Keratinocyte (primary cell): ENCODE data around the gene TACR1. TPM values are rescaled to one million over a fixed set of nuclear protein-coding genes. Genes with fewer than 3 reads are reported as not detected.

Source experiments
- DNase-seq: peaks from one replicate; pipeline ENCODE4 v3.0.0-alpha.2; 2011; ENCODE audit warnings: low read depth, missing footprints, low spot score
- FAIRE-seq: peaks from 2 replicates; lab custom pipeline; 2011; peaks lifted over from hg19 to GRCh38; lab: Jason Lieb, UNC
- H2AFZ ChIP-seq: 2 replicates; pipeline ENCODE4 v1.6.0; 2012; ENCODE audit warnings: low read length, control low read depth, inconsistent platforms; ENCODE audit not compliant: control insufficient read depth
- H3K27ac ChIP-seq: 2 replicates; pipeline ENCODE4 v1.5.1; 2011; ENCODE audit warnings: low read length; ENCODE audit not compliant: control insufficient read depth, insufficient read depth
- H3K27me3 ChIP-seq: 3 replicates; pipeline ENCODE4 v1.6.0; 2011; ENCODE audit warnings: low read length; ENCODE audit not compliant: control insufficient read depth, insufficient read depth; ENCODE audit errors: extremely low read depth
- H3K36me3 ChIP-seq, 2 experiments: 2 replicates in 1 of 2; 3 replicates in 1 of 2; pipeline ENCODE4 v1.5.1; 2011; ENCODE audit warnings: low read length in 2 of 2, mild to moderate bottlenecking in 1 of 2; ENCODE audit not compliant: control insufficient read depth in 2 of 2, insufficient read depth in 2 of 2; ENCODE audit errors: extremely low read depth in 1 of 2
- H3K4me1 ChIP-seq: 3 replicates; pipeline ENCODE4 v1.5.1; 2011; ENCODE audit warnings: low read length; ENCODE audit not compliant: control insufficient read depth, insufficient read depth; ENCODE audit errors: extremely low read depth
- H3K4me2 ChIP-seq: 3 replicates; pipeline ENCODE4 v1.6.0; 2011; ENCODE audit warnings: low read depth, low read length; ENCODE audit not compliant: control insufficient read depth, insufficient read depth; ENCODE audit errors: extremely low read depth
- H3K4me3 ChIP-seq, 3 experiments: fragments of 200-600 bp in 1 of 3; sonication (generic) in 1 of 3; 2 replicates in 2 of 3; 3 replicates in 1 of 3; pipeline ENCODE4 v1.5.1; 2011 to 2016; ENCODE audit warnings: low read length in 3 of 3, mild to moderate bottlenecking in 3 of 3, control low read depth in 2 of 3, inconsistent platforms in 1 of 3, low read depth in 1 of 3, mixed read lengths in 1 of 3, mixed run types in 1 of 3, moderate library complexity in 1 of 3; ENCODE audit not compliant: control insufficient read depth in 2 of 3, insufficient read depth in 2 of 3; ENCODE audit errors: extremely low read depth in 1 of 3
- H3K79me2 ChIP-seq: 2 replicates; pipeline ENCODE4 v1.6.0; 2012; ENCODE audit warnings: low read length; ENCODE audit not compliant: control insufficient read depth, insufficient read depth
- H3K9ac ChIP-seq: 3 replicates; pipeline ENCODE4 v1.6.0; 2011; ENCODE audit warnings: low read length; ENCODE audit not compliant: control insufficient read depth, insufficient read depth; ENCODE audit errors: extremely low read depth
- H3K9me1 ChIP-seq: 3 replicates; pipeline ENCODE4 v1.6.0; 2011; ENCODE audit warnings: low read length; ENCODE audit not compliant: control insufficient read depth, insufficient read depth; ENCODE audit errors: extremely low read depth
- H3K9me3 ChIP-seq: 2 replicates; pipeline ENCODE4 v1.5.1; 2012; ENCODE audit warnings: low read depth, low read length; ENCODE audit not compliant: control insufficient read depth
- H4K20me1 ChIP-seq: 3 replicates; pipeline ENCODE4 v1.6.0; 2011; ENCODE audit warnings: low read length; ENCODE audit not compliant: control insufficient read depth, insufficient read depth; ENCODE audit errors: extremely low read depth
- CTCF ChIP-seq, 3 experiments: IDR thresholded peaks in 1 of 3; conservative IDR thresholded peaks in 1 of 3; optimal IDR thresholded peaks in 1 of 3; 2 replicates in 2 of 3; 3 replicates in 1 of 3; pipeline versions ENCODE3 to v1.5.1; 2011; ENCODE audit warnings: low read length in 3 of 3, mild to moderate bottlenecking in 3 of 3, moderate library complexity in 2 of 3, control low read depth in 1 of 3, inconsistent platforms in 1 of 3; ENCODE audit not compliant: insufficient read depth in 2 of 3; ENCODE audit errors: extremely low read depth in 1 of 3
- EZH2 ChIP-seq: IDR thresholded peaks from one replicate; pipeline ENCODE4 v1.6.1; 2012; ENCODE audit warnings: inconsistent platforms, mild to moderate bottlenecking, low read length, moderate library complexity
- dilution Hi-C: fragments of 300-500 bp; cut with MboI; formaldehyde crosslinking; loops from one replicate; pipeline ENCODE4 v1.7.0; 2020; ENCODE audit warnings: low sequenced_read_pairs; ENCODE audit not compliant: extremely low pct_ligation_motif_present
- polyA plus RNA-seq, 5 experiments: library from polyadenylated mRNA; depleted of rRNA in 3 of 5; stranded (reverse) in 3 of 5; stranded (forward) in 1 of 5; unstranded in 1 of 5; fragments of >200 nt; gene quantifications; 1 replicate in 1 of 5; 2 replicates in 3 of 5; 3 replicates in 1 of 5; pipeline versions ENCODE4 v1.2.1 to v1.2.3, GENCODE V29; 2011 to 2012; ENCODE audit warnings: missing spikeins in 2 of 5, low read depth in 1 of 5, low replicate concordance in 1 of 5

Gene TACR1
- polyA plus RNA-seq, 1 donor (not counting 4 experiments of a cell fraction or from before 2014, with no cell fraction given): not detected

- H3K4me1 ChIP-seq: no peaks in the 10 kb centered on the region
- no peaks in the 10 kb centered on the region for H3K36me3 ChIP-seq
- DNase-seq (no peak), FAIRE-seq (no peak)
- no peak overlapping the region for H3K9ac ChIP-seq
- H3K79me2 ChIP-seq: no peaks in the 10 kb centered on the region
- no peaks in the 10 kb centered on the region for H4K20me1 ChIP-seq
- TF ChIP-seq CTCF (optimal IDR thresholded peaks at IDR 0.05 in 1 of 3, IDR thresholded peaks at IDR 0.05 in 1 of 3, conservative IDR thresholded peaks at IDR 0.05 in 1 of 3; ENCODE audit: extremely low read depth in 1 of 3, insufficient read depth in 2 of 3, low read length in 3 of 3) (no peak), EZH2 (no peak)
- no peak overlapping the region for H3K27ac ChIP-seq
- no peak overlapping the region for H3K4me3 ChIP-seq
- no peaks in the 10 kb centered on the region for H3K27me3 ChIP-seq
- H3K9me1 ChIP-seq: no peaks in the 10 kb centered on the region
- no peak overlapping the region for H3K4me2 ChIP-seq
- dilution Hi-C loops: no loop called here
- H3K9me3 ChIP-seq: no peaks in the 10 kb centered on the region
- no peak overlapping the region for H2AFZ ChIP-seq
Measured at GRCh38 chr2:75020476-75020875, 178.8 kb downstream of the TACR1 start.

- no peaks in the 10 kb centered on the region for H3K4me1 ChIP-seq
- no peaks in the 10 kb centered on the region for H3K36me3 ChIP-seq
- H3K4me3 ChIP-seq: no peak overlapping the region
- H3K4me2 ChIP-seq: no peak overlapping the region
- no peak overlapping the region for H2AFZ ChIP-seq
- TF ChIP-seq EZH2: no peak
- no peak for TF ChIP-seq CTCF (optimal IDR thresholded peaks at IDR 0.05 in 1 of 3, IDR thresholded peaks at IDR 0.05 in 1 of 3, conservative IDR thresholded peaks at IDR 0.05 in 1 of 3; ENCODE audit: extremely low read depth in 1 of 3, insufficient read depth in 2 of 3, low read length in 3 of 3)
- no peaks in the 10 kb centered on the region for H3K27me3 ChIP-seq
- no peak overlapping the region for H3K9ac ChIP-seq
- dilution Hi-C loops: no loop called here
- FAIRE-seq (no peak), DNase-seq (no peak)
- no peaks in the 10 kb centered on the region for H4K20me1 ChIP-seq
- H3K27ac ChIP-seq: no peak overlapping the region
- no peaks in the 10 kb centered on the region for H3K9me3 ChIP-seq
- no peaks in the 10 kb centered on the region for H3K9me1 ChIP-seq
- H3K79me2 ChIP-seq: no peaks in the 10 kb centered on the region
Measured at GRCh38 chr2:75019790-75020189, 179.5 kb downstream of the TACR1 start.
